MM.1S (cell line): ENCODE data around the gene STRADA.

Experiments used
- DNase-seq: peaks from one replicate; pipeline ENCODE4 v3.0.0-alpha.2; 2015
- H2AFZ ChIP-seq: fragments of 300-600 bp; sonication (generic); 2 replicates; pipeline ENCODE4 v1.6.0; 2016; ENCODE audit warnings: antibody characterized with exemption, low read length
- H3F3A ChIP-seq: fragments of 300-600 bp; sonication (generic); 2 replicates; pipeline ENCODE4 v1.6.1; 2016; ENCODE audit warnings: mild to moderate bottlenecking, antibody characterized with exemption, low read length, moderate library complexity, mixed read lengths; ENCODE audit not compliant: insufficient read depth
- H3K27ac ChIP-seq: fragments of 300-600 bp; sonication (generic); 2 replicates; pipeline ENCODE4 v1.5.1; 2016; ENCODE audit warnings: mild to moderate bottlenecking, low read length
- H3K27me3 ChIP-seq: fragments of 300-600 bp; sonication (generic); replicated peaks from 2 replicates; pipeline ENCODE4 v1.6.0; 2016; ENCODE audit warnings: low read length; ENCODE audit not compliant: insufficient read depth
- H3K36me3 ChIP-seq: fragments of 300-600 bp; sonication (generic); replicated peaks from 2 replicates; pipeline ENCODE4 v1.6.1; 2016; ENCODE audit warnings: mild to moderate bottlenecking, low read length, mixed read lengths; ENCODE audit not compliant: insufficient read depth
- H3K4me1 ChIP-seq: fragments of 300-600 bp; sonication (generic); 2 replicates; pipeline ENCODE4 v1.6.1; 2016; ENCODE audit warnings: low read length, mixed read lengths
- H3K4me2 ChIP-seq: fragments of 300-600 bp; sonication (generic); 2 replicates; pipeline ENCODE4 v1.6.0; 2016; ENCODE audit warnings: low read depth, low read length
- H3K4me3 ChIP-seq: fragments of 300-600 bp; sonication (generic); 2 replicates; pipeline ENCODE4 v1.5.1; 2016; ENCODE audit warnings: low read length, mixed read lengths
- H3K79me2 ChIP-seq: fragments of 300-600 bp; sonication (generic); 2 replicates; pipeline ENCODE4 v1.6.1; 2016; ENCODE audit warnings: mixed run types, low read length, mixed read lengths
- H3K9ac ChIP-seq: fragments of 300-600 bp; sonication (generic); 2 replicates; pipeline ENCODE4 v1.6.1; 2016; ENCODE audit warnings: low read length, mixed read lengths
- H3K9me2 ChIP-seq: fragments of 300-600 bp; sonication (generic); replicated peaks from 2 replicates; pipeline ENCODE4 v1.6.1; 2016; ENCODE audit warnings: mild to moderate bottlenecking, low read length, mixed read lengths; ENCODE audit not compliant: insufficient read depth
- H3K9me3 ChIP-seq: fragments of 300-600 bp; sonication (generic); replicated peaks from 2 replicates; pipeline ENCODE4 v1.6.1; 2016; ENCODE audit warnings: mild to moderate bottlenecking, low read length, mixed read lengths; ENCODE audit not compliant: insufficient read depth
- H4K20me1 ChIP-seq: fragments of 300-600 bp; sonication (generic); 2 replicates; pipeline ENCODE4 v1.6.1; 2016; ENCODE audit warnings: mild to moderate bottlenecking, low read length, moderate library complexity, mixed read lengths; ENCODE audit not compliant: insufficient read depth
- EZH2 ChIP-seq: fragments of 300-600 bp; sonication (generic); optimal IDR thresholded peaks from 2 replicates; pipeline ENCODE3; 2017; ENCODE audit warnings: low read depth, mild to moderate bottlenecking, antibody characterized with exemption, low read length, mixed read lengths
- EZH2phosphoT487 ChIP-seq: fragments of 300-600 bp; sonication (generic); IDR thresholded peaks from 2 replicates; pipeline ENCODE4 v1.6.1; 2018; ENCODE audit warnings: antibody characterized with exemption, low read length
- TF ChIP-seq, protein P1 (sequence below): fragments of 300-600 bp; sonication (generic); IDR thresholded peaks from 2 replicates; pipeline ENCODE4 v1.5.1; 2016; ENCODE audit warnings: antibody characterized with exemption, low read length, mixed read lengths

STRADA gene

DNA sequence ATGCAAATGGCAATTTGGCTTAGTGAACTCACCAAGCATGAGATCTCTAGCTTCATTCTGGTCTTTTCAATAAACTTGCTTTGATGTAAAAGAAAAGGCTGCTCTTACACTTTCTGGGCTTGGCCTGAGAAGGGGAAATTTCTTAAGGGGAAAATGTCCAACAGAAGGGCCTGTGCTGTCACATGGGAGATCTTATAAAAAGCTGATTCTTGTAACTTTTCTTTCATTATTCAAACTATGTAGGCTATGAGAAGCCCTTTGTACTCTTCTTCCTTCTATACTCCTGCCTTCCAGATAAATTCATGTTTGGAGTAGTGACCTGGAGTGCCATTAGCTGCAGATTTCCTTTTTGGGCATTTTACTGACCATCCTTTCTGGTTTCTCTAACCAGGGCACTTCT lies 58.6 kb downstream of the STRADA start:
- Histone ChIP-seq H3K9ac (no peak overlapping the region), H2AFZ (no peak overlapping the region), H3K4me1 (no peaks in the 10 kb centered on the region), H3K79me2 (no peaks in the 10 kb centered on the region), H3F3A (no peaks in the 10 kb centered on the region), H3K27ac (no peak overlapping the region), H3K4me2 (no peak overlapping the region), H4K20me1 (no peaks in the 10 kb centered on the region), H3K4me3 (no peak overlapping the region), H3K9me3 (no peaks in the 10 kb centered on the region), H3K36me3 (no peaks in the 10 kb centered on the region), H3K27me3 (no peaks in the 10 kb centered on the region), H3K9me2 (no peaks in the 10 kb centered on the region)
- TF ChIP-seq, protein P1, sequence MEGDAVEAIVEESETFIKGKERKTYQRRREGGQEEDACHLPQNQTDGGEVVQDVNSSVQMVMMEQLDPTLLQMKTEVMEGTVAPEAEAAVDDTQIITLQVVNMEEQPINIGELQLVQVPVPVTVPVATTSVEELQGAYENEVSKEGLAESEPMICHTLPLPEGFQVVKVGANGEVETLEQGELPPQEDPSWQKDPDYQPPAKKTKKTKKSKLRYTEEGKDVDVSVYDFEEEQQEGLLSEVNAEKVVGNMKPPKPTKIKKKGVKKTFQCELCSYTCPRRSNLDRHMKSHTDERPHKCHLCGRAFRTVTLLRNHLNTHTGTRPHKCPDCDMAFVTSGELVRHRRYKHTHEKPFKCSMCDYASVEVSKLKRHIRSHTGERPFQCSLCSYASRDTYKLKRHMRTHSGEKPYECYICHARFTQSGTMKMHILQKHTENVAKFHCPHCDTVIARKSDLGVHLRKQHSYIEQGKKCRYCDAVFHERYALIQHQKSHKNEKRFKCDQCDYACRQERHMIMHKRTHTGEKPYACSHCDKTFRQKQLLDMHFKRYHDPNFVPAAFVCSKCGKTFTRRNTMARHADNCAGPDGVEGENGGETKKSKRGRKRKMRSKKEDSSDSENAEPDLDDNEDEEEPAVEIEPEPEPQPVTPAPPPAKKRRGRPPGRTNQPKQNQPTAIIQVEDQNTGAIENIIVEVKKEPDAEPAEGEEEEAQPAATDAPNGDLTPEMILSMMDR, result no peak
- TF ChIP-seq EZH2 (no peak), EZH2phosphoT487 (no peak)
- no peak for DNase-seq

DNA sequence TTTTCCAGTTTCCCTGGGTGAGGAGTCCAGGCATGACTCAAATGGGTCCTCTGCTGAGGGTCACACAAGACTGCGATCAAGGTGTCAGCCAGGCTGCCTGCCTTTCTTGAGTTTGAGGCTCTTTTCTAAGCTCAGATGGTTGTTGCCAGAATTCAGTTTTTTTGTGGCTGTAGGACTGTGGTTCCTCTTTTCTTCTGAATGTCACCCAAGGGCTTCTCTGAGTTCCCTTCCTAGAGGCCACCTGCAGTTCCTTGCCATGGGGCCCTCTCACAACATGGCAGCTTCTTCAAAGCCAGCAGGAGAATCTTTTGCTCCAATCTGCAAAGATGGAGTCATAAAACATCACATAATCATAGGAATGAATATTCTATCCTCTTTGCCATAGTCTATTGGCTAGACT lies 59.2 kb downstream of the STRADA start:
- Histone ChIP-seq H2AFZ (no peak overlapping the region), H3K9me2 (no peaks in the 10 kb centered on the region), H3K4me2 (no peak overlapping the region), H3K9ac (no peak overlapping the region), H3K4me1 (no peaks in the 10 kb centered on the region), H3K36me3 (no peaks in the 10 kb centered on the region), H3K27me3 (no peaks in the 10 kb centered on the region), H3K27ac (no peak overlapping the region), H3K9me3 (no peaks in the 10 kb centered on the region), H4K20me1 (no peaks in the 10 kb centered on the region), H3K4me3 (no peak overlapping the region), H3K79me2 (no peaks in the 10 kb centered on the region), H3F3A (no peaks in the 10 kb centered on the region)
- TF ChIP-seq EZH2phosphoT487, result no peak
- TF ChIP-seq, protein P1, result no peak
- TF ChIP-seq EZH2, result no peak
- no peak for DNase-seq

DNA sequence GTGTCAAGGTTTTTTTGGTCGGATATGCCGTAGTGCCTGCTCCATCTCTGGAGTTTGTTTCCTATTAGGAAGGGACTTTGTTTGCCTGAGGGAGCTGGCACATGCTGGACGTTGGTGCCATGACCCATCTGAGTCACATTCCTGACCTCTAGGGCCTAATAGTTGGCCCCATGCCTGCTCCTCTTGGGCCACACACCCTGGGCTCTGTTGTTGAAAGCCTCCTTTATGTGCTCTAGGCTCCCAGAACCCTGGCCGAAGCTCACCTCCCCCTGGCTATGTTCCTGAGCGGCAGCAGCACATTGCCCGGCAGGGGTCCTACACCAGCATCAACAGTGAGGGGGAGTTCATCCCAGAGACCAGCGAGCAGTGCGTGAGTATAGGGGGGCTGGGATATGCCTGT lies 60.1 kb downstream of the STRADA start:
- TF ChIP-seq EZH2, result no peak
- TF ChIP-seq EZH2phosphoT487, result no peak
- TF ChIP-seq, protein P1, result no peak
- no peak for DNase-seq
- Histone ChIP-seq H3K9me3 (no peaks in the 10 kb centered on the region), H2AFZ (no peak overlapping the region), H4K20me1 (no peaks in the 10 kb centered on the region), H3K79me2 (no peaks in the 10 kb centered on the region), H3K27me3 (no peaks in the 10 kb centered on the region), H3K9me2 (no peaks in the 10 kb centered on the region), H3K4me2 (no peak overlapping the region), H3K9ac (no peak overlapping the region), H3K4me1 (no peaks in the 10 kb centered on the region), H3K27ac (no peak overlapping the region), H3F3A (no peaks in the 10 kb centered on the region), H3K4me3 (no peak overlapping the region), H3K36me3 (no peaks in the 10 kb centered on the region)

DNA sequence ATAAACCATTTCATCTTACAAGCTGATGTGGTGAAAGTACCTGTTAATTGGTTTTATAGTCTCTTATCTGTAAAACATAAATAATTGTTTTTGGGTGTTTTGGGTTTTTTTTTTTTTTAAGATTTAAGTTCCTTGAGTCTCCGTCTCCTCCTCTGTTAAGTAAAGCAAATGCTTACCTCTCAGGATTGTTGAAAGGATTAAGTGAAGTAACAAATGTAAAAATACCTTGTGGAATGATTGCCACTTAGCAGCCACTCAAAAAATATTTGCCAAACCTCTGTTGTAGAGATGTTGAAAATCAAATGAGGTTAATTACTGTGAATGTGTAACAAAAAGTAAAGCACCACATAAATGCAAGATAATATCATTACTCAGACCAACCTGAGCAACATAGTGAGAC lies 60.9 kb downstream of the STRADA start:
- no peaks in the 10 kb centered on the region for H4K20me1 ChIP-seq

More for the DNA sequence above, 60.9 kb downstream of the STRADA start:
- no peak for DNase-seq
- Histone ChIP-seq H3K4me3 (no peak overlapping the region), H3F3A (no peaks in the 10 kb centered on the region), H3K27me3 (no peaks in the 10 kb centered on the region), H3K9me3 (no peaks in the 10 kb centered on the region), H3K9me2 (no peaks in the 10 kb centered on the region), H3K9ac (no peak overlapping the region), H3K36me3 (no peaks in the 10 kb centered on the region), H3K27ac (no peak overlapping the region), H2AFZ (no peak overlapping the region), H3K79me2 (no peaks in the 10 kb centered on the region), H3K4me1 (no peaks in the 10 kb centered on the region), H3K4me2 (no peak overlapping the region)
- TF ChIP-seq, protein P1, result no peak
- no peak for TF ChIP-seq EZH2phosphoT487
